NCI-H446 (cell line): ENCODE data around the gene DCTN3.
A peak's percentile ranks its signal among the peaks of the same experiment; 100 is the strongest.

Source experiments
- DNase-seq, 2 experiments: peaks; one replicate each; lab custom pipeline; 2025; lab: John Stamatoyannopoulos, UW

DCTN3 gene

DNA sequence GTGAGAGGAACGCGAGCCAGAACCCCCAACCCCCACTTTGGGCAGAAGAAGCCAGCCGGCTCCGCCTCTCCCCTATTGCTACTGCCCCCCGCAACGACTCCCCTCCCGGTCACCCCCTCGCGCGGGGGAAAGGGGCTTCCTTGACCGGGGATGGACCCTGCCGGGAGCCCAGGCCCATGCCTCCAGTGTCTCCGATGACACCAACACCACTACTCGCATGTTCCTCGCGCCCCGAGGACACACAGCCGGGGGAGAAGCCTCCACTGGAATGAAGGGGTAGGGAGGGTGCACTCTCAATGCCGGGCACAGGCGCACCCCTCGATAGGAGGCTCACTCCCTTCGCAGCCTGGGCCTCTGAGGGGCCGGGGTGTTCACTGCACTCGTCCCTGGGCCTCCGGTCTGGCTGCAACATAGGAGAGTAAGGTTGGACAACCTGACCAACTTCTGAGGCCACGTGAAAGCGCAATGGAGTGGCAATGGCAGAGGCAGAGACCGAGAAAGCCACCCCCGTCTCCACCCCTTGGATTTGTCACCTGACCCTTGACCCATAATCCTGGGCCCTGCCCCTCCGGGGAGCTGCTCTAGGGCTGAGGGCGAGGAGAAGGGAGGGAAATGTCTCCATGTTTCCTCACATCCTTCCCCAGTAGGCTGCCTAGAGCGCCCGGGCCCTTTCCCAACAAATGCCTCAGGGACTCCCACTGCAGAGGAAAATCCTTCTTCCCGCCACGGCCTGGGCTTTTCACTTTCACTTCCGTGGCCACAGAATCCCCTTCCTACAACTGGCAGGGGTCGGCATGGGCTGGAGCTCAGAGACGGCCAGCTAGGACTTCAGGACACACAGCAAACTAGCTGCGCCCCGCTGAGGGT is 29.7 kb downstream of the DCTN3 start:
- DNase-seq: no peak

DNA sequence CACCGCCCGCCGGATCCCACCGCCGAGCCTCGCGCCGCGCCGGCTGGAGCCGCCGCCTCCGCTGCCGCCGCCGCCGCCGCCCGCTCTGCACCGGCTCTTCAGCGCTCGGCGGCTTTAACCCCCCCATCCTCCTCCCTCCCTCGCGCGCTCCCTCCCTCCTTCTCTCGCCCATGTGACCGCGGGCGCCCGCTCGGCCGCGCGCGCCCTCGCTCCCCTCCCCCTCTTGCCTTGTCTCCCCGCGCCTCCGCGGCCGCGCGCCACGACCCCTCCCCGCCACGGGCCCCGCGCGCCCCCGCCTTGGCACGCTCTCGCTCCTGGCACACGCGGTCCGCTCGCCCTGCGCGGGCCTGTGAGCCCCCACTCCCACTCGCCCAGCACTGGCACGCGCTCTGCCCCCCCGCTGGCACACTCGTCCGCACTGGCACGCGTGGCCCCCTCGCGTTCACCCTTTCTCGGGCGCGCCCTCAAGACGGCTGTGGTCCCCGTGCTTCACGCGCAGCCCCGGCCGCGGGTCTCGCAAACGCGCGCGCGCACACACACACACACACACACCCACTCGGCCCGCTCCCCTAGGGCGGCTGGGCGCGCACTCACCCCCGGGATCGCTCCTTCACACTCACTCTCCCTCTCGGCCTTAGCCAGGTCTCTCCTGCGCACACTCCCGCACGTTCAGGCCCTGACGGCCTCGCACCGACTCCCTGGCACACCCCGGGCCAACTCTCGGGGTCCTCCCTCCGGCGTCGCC is 30.5 kb downstream of the DCTN3 start, which contains the start of gene CNTFR:
CNTFR (minus strand) TSS at position 89 of the 745 bp plus-strand sequence. CDS start 20,743 bp downstream, outside the sequence.
- peak in 1 of 2 experiments; percentile 67 for DNase-seq

DNA sequence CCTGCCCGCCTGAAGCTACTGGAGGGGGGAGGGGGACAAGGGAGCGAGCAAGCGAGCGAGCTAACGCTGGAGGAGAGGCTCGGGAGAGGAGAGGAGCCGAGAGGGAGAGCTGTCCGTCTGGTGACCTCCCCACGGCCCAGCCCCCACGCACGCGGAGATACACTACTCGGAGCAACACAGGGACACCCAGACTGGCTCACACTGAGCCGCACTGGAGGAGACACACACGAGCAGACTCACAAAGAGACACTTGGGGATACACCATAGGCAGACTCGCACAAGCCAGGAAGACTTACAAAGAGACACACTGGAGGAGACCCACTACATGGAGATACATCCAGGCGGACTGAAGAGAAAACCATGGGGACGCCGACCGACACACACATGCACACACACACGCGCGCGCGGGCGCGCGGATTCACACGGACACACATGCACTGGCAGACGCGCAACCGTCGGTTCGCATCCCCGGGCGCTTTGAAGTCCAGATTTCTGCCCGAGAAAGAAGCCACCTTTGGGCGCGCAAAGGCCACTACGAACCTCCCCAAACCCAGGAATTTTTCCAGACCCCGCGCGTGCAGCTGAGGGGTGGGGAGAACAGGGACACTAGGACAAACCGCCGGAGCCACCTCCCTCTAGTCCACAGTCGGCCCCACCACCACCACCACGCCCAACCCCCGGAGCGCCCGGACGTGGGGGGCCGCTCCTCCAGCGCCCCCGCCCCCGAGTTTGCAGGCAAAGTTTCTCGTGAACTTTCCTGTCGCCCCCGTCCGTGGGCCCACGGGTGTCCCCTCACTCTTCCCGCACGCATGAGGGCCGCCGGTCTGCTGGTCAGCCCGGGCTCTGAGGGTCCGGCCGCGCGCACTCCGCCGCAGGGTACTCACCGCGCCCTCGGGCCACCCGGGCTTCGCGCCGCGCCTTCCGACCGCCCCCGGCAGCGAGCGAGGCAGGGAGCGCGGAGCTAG is 31.3 kb downstream of the DCTN3 start:
- DNase-seq: peak in 1 of 2 experiments; percentile 15

DNA sequence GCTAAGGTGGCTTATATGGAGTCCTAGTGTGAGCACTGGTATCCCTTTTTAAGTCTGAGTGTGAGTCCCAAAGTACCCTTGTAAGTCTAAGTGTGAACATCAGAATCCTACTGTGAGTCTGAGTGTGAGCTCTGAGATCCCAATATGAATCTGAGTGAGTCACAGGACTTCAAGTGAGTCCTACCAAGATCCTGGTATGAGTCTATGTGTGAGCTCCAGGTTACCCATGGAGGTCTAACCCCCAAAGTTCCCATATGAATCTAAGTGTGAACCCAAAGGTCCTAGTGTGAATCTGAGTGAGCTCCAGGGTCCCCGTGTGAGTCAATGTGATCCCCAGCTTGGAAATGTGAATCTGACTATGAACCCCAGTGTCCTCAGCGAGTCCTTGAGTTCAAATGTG is 33.0 kb downstream of the DCTN3 start:
- DNase-seq: no peak

DNA sequence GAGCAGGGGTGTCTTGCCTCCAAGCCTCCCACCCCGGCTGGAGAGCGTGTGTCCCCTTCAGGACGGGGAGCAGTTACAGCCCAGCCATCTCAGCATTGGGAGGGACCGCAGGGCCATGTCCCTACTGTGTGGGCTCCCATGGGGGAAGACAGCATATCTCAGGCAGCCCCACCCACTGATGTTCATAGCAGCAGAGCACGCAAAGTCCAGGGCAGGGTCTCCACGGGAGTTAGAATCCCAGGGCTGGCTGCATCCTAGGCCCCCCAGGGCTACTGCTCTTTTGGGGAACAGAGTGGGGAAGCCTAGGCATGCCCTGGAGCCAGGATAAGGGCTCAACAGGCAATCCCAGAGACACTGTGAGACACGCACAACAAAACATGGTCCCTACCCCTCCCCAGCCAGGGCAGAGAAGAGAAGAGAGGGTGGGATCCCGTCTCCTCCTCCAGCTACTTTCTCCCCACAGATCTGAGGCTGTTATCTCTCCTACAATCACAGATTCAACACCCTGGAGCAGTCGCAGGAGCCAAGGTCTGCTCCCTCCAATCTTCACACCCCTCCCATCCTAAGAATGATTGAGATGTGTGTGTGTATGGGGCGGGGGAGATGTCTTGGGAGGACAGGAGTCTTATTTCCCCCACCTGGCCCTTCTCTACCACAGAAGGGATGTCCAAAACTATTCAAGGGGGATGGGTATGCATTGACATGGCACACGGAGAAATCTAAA is 34.2 kb downstream of the DCTN3 start:
- no peak for DNase-seq

DNA sequence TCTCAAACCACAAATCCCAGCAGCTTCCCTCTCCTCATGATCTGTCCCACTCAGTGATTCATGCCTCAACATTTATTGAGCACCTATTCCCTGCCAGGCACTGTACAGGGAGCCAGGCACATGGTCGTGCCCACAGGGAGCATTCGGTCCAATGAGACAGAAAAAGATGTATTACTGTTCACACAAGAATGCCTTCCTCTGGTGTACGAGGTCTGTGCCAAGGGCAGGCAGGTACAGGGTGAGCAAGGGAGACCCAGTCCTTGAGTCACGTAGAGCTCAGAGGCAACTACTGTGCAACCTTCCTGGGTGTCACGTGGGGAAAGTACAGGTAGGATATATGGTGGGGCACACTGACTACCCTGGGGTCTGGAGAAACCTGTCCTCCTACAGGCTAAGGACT is 35.3 kb downstream of the DCTN3 start:
- no peak for DNase-seq

- DNase-seq: no peak
These were observed 37.5 kb downstream of the DCTN3 start for GRCh38 chr9:34582787-34583186.

DNA sequence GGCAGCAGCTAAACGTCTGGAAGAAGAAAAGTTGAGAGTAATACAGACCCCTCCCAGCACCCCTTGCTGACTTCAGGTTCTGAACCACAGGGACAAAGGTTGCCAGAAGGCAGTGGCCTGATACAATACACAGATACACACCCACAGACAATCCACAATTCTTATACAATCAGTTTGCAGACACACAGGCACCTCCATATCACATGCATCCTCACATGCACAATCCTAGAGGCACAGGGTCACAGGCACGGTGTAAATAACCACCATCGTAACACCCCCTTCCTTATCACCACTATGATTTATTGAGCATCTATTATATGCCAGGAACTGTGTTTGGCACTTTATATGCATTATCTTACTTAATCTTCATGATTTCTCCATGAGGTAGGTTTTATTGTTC is 39.0 kb downstream of the DCTN3 start:
- no peak for DNase-seq

- DNase-seq: no peak
These were observed 39.9 kb downstream of the DCTN3 start for GRCh38 chr9:34580358-34580757.

GRCh38 chr9:34579808-34580163 is 40.5 kb downstream of the DCTN3 start:
- no peak for DNase-seq

DNA sequence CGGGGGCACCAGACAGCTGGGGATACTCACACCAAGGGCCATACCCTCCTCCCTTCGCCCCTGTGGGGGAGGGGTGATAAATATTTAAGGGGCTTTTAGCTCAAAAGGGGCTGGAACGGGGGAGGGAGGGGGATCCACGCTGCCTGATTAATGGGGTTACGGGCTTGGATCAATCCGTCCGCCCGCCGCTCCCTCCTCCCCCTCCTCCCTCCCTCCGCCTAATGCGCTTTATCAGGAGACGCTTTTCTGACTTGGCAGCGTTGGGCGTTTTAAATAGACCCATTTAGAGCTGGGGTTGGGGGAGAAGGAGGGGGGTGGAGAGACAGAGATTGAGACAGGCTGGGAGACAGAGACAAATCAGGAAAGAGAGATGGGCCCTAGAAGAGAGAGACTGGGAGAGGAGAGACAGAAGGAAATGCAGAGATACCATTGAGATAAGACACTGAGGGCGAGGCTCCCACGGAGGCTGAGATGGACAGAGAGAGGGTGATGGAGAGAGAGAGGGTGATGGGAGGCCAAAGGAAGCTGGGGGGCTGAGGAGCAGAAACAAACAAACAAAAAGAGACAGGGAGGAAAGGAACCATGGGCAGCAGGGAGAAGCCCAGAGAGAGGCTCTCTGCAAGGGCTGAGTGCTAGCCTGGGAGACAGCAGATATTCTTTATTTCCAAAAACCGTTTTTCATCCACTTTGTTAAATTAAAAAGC is 41.0 kb downstream of the DCTN3 start:
- DNase-seq: no peak

- DNase-seq: no peak
These were observed 41.8 kb downstream of the DCTN3 start for GRCh38 chr9:34578241-34579103.

DNA sequence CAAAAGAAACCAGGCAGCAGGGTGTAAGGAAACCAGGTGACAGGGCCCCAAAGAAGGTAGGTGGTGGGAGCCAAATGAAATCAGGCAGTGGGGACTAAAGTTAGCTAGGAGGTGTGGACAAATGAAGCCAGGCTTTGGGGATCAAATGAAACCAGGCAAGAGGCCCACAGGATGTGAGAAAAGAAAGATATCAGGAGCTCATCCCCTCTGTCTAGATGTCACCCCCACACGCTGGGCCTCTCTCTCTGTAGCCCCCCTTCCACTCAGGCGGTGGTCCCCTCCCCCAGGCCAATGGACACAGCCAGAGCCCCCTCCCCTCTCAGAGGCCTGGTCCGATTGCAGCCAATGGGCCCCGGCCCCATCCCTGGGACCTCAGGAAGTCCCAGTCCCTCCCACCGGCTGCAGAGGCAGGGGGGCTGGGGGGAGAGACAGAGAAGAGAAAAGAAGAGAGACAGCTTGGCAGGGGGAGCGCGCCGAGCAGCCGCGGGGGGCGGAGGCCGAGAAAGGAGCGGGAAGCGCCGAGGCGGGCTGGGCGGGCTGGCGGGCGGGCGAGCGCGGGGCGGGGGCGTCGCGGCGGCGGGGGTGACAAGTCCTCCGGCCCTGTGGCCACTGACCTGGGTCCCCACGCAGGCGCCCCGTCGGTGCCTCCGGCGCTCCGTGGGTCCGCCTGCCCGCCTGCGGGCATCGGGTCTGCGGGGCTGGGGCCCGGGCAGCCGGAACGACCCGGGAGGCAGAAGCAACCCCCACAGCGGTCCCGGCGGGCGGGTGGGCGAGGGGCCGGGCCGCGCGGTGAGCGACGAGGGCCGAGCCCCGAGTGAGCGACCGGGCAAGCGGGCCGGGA is 42.7 kb downstream of the DCTN3 start:
- DNase-seq: no peak

GRCh38 chr9:34576597-34577399 is 43.5 kb downstream of the DCTN3 start:
- no peak for DNase-seq

DNA sequence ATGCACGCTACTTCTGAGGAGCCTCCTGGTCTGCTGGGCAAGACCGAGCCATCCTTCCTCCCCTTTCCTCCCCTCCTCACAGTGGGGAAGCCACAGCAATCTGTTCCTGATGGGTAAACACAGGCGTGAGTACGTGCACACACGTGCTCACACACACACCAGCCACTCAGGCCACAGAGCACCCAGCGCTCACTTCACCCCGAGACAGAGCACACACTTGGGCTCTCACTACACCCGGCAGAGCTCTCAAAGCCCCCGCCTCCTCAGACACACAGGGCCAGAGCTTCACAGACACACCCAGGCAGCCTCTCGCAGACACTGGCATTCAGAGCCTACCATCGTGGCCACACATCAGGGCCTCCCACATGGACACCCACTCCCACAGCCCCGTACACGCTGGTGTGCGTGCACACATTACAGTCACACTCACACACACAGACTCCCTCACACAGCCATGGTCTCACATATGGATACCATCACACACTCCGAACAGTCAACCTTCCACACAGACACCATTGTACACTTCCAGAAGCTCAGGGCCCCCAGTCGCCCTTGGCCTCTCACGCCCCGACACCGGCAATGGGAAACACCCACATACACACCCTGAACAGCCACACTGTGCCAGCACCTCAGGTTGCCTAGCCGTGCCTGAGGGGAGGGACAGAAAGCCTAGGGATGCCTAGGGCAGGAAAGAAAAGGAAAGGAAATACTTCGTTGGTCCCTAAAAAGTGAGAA is 44.3 kb downstream of the DCTN3 start:
- no peak for DNase-seq

DNA sequence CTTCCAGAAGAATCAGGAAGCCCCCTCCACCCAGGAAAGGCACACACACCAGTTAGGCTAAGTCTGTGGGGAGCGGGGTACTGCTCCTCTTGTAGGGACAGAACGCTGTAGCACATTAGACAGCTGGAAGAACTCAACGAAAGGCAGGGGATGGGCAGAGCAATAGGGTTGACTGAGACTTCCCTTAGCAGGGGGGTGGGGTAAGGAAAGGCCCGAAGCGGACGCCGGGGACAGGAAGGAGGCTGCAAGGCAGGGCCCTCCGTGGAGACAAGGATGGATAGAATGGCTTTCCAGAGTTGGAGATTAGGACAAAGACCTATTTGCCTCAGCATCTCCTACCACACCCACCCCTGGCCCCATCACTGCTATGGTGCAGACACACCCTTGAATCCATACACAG is 45.1 kb downstream of the DCTN3 start:
- no peak for DNase-seq

DNA sequence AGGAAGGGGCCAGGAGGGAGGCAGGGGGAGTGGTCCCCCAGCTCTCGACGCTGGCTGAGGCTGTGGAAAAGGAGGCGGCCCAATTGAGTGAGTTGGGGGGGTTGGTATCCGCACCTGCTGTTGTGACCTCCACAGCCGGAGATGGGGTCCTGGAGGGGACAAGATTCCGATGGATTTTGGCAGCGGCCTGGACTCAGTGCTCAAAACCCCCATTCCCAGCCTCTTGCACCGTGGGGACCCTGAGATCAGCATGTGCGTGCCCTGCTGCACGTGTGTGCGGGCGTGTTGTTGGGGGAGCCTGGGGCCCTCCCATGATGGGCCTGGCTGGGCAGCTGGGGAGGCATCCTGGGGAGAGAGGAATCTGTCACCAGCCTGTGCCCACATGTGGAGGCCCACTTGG is 45.7 kb downstream of the DCTN3 start:
- DNase-seq: no peak
